GM06990 (cell line): Measurements from ENCODE around the gene SLAIN1.

Source experiments
- DNase-seq: peaks from one replicate; pipeline ENCODE4 v3.0.0-alpha.2; 2011; ENCODE audit not compliant: insufficient read length; ENCODE audit errors: extremely low read depth
- H3K27me3 ChIP-seq: replicated peaks from 2 replicates; pipeline ENCODE4 v1.6.0; 2011; ENCODE audit warnings: low read length; ENCODE audit not compliant: control insufficient read depth, insufficient read depth
- H3K36me3 ChIP-seq: 2 replicates; pipeline ENCODE4 v1.5.1; 2011; ENCODE audit warnings: low read length; ENCODE audit not compliant: control insufficient read depth, insufficient read depth
- H3K4me3 ChIP-seq: replicated peaks from 2 replicates; pipeline ENCODE4 v1.5.1; 2011; ENCODE audit warnings: low read depth, mild to moderate bottlenecking, control low read depth, low read length
- TF ChIP-seq, protein P1 (sequence below): IDR thresholded peaks from 2 replicates; pipeline ENCODE4 v1.5.1; 2011; ENCODE audit warnings: low read length, control low read depth, mild to moderate bottlenecking, inconsistent platforms; ENCODE audit not compliant: insufficient read depth, poor library complexity, severe bottlenecking

The SLAIN1 gene

DNA sequence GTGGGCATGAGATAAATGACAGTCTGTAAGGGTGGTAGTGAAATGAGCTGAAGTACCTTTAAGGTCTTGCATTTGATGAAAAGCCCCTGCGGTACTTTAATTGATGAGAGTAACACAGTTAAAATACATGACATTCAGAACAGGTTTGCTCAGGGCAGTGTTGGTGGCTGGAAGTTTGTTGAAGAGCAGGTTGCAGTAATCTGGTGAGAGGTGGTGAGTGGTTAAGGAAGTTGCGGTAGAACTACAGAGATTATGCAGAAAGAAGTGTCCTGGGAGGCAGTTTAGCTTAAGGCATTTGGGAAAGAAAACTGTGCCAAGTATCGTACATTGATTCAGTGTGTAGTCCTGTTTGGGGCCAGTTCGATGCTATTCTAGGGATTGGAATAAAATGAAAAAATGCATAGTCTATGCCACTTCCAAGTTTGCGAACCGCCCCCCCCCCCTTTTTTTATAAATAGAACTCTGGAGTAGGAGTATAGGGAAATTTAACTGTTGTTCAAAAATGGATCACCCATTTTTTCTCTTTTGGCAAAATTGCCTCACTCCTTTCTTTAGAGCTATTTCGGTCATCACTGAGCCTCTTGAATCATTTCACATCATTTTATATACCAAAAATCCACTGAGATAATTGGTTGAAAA is 42.7 kb downstream of the SLAIN1 start:
- TF ChIP-seq, protein P1, sequence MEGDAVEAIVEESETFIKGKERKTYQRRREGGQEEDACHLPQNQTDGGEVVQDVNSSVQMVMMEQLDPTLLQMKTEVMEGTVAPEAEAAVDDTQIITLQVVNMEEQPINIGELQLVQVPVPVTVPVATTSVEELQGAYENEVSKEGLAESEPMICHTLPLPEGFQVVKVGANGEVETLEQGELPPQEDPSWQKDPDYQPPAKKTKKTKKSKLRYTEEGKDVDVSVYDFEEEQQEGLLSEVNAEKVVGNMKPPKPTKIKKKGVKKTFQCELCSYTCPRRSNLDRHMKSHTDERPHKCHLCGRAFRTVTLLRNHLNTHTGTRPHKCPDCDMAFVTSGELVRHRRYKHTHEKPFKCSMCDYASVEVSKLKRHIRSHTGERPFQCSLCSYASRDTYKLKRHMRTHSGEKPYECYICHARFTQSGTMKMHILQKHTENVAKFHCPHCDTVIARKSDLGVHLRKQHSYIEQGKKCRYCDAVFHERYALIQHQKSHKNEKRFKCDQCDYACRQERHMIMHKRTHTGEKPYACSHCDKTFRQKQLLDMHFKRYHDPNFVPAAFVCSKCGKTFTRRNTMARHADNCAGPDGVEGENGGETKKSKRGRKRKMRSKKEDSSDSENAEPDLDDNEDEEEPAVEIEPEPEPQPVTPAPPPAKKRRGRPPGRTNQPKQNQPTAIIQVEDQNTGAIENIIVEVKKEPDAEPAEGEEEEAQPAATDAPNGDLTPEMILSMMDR: no peak
- DNase-seq: no peak
- Histone ChIP-seq H3K4me3 (no peak overlapping the region), H3K36me3 (peaks cover 3% of the 10 kb centered on the region; the same call in 1 of the 2 replicates), H3K27me3 (no peaks in the 10 kb centered on the region)

DNA sequence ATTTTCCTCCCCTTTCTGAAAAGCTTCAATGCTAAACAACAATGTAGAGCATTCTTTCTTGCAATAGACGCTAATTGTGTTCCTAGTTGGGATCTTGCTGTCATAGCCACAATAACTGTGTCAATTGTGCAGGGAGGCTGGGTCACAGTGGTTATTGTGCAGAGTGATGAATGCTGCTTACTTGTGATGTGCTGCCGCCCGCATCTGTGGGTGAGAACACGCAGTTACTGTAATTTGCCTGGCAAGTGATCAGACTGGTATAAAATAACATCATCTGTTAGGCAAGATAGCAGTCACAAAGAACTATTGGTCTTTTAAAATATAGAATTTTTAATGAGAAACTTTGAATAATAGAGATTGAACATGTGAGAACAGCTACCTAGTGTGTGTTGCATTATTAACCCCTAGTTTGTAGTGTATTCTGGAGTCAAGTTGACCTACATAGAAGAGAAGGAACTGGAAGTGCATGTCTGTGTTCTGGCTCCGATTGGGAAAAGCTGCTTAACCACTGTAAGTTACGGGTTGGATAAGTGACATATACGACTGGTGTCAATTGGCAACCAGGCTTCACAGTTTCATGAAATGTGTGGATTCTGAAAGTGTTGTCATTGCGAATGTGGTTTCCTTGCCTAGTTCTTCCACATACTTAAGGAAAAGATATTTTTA is 43.6 kb downstream of the SLAIN1 start:
- no peaks in the 10 kb centered on the region for H3K27me3 ChIP-seq
- no peak overlapping the region for H3K4me3 ChIP-seq
- DNase-seq: no peak
- peaks cover 3% of the 10 kb centered on the region; the same call in 1 of the 2 replicates for H3K36me3 ChIP-seq
- TF ChIP-seq, protein P1: no peak

DNA sequence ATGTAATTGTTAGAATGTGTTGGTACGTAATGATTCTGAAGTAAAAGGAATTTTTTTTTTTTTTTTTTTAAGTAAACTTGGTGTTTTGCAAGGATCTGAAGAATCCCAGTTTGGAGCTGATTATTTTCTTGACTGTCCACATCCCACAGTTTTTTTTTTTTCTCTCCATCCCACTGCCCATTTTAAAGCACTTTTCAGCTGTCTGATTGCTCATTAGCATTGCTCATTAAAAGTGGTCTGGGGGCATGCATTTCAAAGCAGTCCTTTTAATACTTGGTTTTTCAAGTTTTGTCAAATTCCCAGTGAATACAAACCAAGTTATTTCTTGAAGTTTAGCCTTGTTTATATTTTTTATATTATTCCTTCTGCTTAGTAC is 44.1 kb downstream of the SLAIN1 start:
- peaks cover 3% of the 10 kb centered on the region; the same call in 1 of the 2 replicates for H3K36me3 ChIP-seq
- TF ChIP-seq, protein P1: no peak
- no peak overlapping the region for H3K4me3 ChIP-seq
- no peak for DNase-seq
- no peaks in the 10 kb centered on the region for H3K27me3 ChIP-seq

DNA sequence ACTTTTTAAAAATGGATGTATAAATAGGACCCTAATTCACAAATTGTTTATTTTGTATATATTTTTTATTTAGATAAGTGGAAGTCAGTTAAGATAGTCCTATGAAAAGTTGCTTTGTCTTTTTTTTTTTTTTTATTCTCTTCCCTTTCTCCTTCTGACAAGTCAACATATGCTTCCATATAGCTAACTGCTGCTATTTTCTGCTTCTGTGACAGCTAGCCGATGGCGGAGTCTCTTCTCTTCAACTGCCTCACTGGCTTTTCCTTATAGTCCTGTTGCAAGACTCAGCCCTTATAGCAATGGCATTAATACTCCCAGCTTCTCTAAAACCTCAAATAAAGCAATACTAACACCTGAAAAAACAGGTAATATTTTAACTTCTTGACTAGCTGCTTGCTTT is 45.3 kb downstream of the SLAIN1 start:
- peaks cover 5% of the 10 kb centered on the region; the same call in 1 of the 2 replicates for H3K36me3 ChIP-seq

DNA sequence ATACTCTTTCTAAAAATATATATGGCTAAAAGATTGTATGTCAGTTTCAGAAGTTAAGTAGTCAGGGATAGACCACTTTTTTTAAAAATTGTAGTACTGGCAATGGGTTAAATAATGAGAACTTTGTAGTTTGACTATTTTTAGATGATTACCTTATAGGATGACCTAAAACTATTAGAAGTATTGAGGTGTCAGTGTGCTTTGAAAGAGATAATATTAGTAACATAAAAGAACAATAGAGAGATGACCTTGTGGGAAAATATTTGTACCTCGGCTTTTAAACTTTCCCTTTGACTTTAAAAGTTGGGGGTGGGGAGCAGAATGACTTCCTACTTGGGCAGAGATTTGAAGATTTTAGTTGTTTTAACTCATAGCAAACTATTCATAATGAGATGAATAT is 48.3 kb downstream of the SLAIN1 start:
- DNase-seq: no peak
- Histone ChIP-seq H3K27me3 (no peaks in the 10 kb centered on the region), H3K36me3 (peaks cover 5% of the 10 kb centered on the region; the same call in 1 of the 2 replicates), H3K4me3 (no peak overlapping the region)
- TF ChIP-seq, protein P1: no peak

More for the DNA sequence above, 45.3 kb downstream of the SLAIN1 start:
- no peak for DNase-seq
- Histone ChIP-seq H3K4me3 (no peak overlapping the region), H3K27me3 (no peaks in the 10 kb centered on the region)
- TF ChIP-seq, protein P1: no peak
